Spleen (tissue), 7 donors: Measurements from ENCODE around the gene DCLK2.

Experiments used
- CTCF ChIP-seq, 11 experiments: fragments of 200-600 bp in 7 of 11; fragments of 450-650 bp in 4 of 11; sonication (generic) in 4 of 11; IDR thresholded peaks in 8 of 11; conservative IDR thresholded peaks in 3 of 11; 1 replicate in 7 of 11; 2 replicates in 4 of 11; pipeline versions ENCODE4 v1.4.0 to v1.8.0; 2016 to 2021; ENCODE audit warnings: antibody characterized with exemption in 11 of 11, inconsistent platforms in 4 of 11, mild to moderate bottlenecking in 1 of 11
- POLR2A ChIP-seq, 3 donors: fragments of 450-650 bp; IDR thresholded peaks; one replicate each; pipeline ENCODE4 v1.5.1; 2017; ENCODE audit warnings: antibody characterized with exemption in 3 of 3, mild to moderate bottlenecking in 1 of 3
- POLR2AphosphoS5 ChIP-seq, 3 donors: sonication (generic); formaldehyde crosslinking; IDR thresholded peaks; one replicate each; pipeline ENCODE4 v1.5.1; 2017; ENCODE audit warnings: antibody characterized with exemption in 3 of 3
- donor health status: DM: no; HTN: no; CAD: no; lungs with moderate emphysema.
- donor health status: DM: no; HTN: no; CAD: no.
- donor health status: DM: no; HTN: no; CAD: no.

DNA sequence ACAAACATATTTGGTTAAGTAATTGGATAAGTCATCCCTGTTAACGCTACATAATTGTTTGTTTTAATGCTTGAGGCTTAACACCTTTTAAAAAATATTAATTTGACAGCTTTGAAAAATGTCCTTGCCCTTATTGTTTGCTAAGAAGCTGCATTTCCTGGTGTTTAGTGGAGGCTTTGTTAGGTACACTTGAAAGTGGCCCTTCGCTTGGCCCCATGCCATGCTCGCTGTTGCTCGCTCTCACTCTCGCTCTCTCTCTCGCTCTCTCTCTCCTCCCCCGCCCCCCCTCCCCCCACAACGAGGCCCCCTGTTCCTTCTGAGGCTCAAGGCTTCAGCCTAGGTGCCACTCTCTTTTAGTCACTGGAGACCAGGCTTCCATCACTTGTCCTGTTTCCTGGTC lies 139.6 kb downstream of the DCLK2 start:
- TF ChIP-seq CTCF (IDR thresholded peaks at IDR 0.05 in 8 of 11, conservative IDR thresholded peaks at IDR 0.05 in 3 of 11), result no peak
- no peak for TF ChIP-seq POLR2A (IDR thresholded peaks at IDR 0.05)
- no peak for TF ChIP-seq POLR2AphosphoS5 (IDR thresholded peaks at IDR 0.05)
